Measurements from ENCODE around the gene NR1D2.
"Not testable (repeated sequence)": the region's sequence is repeated elsewhere in the genome, so short reads cannot be mapped to it uniquely, and the experiment has no call there.

NR1D2 gene
- 117 to 360 (median 188) reads per million in 4 donors for total RNA-seq

DNA sequence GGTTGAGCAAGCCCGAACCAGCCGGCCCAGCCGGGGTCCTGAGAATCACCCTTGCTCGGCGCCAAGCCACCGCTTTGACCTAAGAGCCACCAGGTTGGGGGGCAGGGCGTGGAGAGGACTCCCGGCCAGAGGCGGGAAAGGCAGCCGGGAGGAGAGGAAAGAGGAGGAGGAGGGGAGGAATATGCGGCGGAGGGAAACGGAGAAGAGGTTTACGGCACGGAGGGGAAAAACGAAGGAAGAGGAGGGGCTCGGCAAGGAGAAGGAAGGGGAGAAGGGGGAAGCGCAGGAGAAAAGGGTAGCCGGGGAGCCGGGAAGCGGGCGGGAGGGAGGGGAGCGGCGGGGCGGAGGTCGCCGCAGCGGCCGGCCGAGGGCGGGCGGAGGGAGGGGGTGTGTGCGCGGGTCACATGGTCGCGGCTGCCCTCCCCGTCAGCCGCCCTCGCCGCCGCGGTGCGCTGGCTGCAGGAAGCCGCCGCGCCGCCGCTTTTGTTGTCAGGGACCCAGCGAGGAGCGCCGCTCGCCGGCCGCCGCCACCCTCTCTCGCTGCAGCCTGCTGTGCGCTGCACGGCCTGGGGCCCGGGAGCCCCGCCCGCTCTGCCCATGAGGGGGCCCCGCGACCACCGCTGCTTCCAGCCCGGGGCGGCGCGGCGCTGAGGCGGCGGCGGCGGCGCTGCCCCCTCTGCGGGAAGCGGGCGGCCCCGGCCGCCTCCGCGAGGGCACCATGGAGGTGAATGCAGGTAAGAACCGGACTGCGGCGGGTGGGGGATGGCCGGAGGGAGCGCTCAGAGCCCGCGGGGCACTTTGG is at the start of gene NR1D2:
Gene NR1D2, plus strand, starts transcription at position 426 of the 802 bp plus-strand sequence. Its CDS starts 293 bp downstream, at position 719.
- peak; percentile 70 to 87 (median 77) for DNase-seq

DNA sequence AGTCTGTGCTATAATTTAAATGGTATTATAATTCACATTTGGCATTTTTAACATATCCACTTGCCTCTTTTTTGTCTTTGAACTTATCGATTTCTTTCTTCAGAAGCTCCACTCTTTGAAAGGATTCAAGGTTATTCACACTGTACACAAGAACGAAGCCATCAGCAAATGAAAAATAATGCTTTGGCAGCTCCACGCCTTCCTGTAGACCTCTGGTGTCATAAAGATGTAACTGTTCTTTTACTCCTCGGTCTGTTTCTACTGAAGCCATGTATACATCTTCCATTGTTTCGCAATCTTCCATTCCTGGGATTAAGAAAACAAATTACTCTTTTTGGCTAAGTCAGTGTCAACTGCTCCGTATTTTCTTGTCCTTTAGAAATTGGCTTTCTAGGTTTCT is 44.3 kb upstream of the NR1D2 start:
- no peak for DNase-seq

DNA sequence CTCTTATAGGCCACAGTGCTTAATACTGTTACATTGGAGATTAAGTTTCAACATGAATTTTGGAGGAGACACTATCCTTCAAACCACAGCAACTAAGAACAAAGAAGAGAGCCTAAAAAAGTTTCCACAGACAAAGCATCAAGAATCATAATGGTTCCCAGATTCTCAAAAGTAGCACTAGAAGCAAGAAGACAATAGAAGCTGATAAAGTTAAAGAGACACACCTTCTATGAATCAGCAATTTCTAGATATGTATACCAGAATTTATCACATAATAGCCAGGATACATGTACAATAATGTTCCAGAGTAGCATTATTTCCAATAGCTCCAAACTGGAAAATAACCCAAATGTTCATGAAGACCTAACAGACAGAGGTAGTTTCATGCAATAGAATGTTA is 40.5 kb upstream of the NR1D2 start:
- no peak for DNase-seq

GRCh38 chr3:23909341-23909740 is 35.7 kb upstream of the NR1D2 start:
- DNase-seq: no peak

DNA sequence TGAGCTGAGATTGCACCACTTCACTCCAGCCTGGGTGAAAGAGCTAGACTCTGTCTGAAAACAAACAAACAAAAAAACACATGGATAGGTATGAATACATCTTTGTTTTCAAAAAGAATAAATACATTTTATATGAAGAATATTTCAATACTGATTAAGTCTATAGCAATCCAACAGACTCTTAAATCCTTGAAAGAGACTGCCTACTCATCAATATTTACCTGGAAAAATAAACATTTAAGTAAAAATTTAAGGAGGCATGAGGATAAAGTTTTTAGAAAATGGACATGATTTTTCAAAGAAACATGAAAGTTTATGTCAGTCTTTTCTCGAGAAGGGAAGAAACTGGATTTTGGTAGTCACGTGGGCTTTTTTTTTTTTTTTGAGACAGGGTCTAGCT is 33.7 kb upstream of the NR1D2 start:
- no peak for DNase-seq

- DNase-seq: not testable (repeated sequence)
These were observed 32.8 kb upstream of the NR1D2 start for GRCh38 chr3:23912335-23912734.

DNA sequence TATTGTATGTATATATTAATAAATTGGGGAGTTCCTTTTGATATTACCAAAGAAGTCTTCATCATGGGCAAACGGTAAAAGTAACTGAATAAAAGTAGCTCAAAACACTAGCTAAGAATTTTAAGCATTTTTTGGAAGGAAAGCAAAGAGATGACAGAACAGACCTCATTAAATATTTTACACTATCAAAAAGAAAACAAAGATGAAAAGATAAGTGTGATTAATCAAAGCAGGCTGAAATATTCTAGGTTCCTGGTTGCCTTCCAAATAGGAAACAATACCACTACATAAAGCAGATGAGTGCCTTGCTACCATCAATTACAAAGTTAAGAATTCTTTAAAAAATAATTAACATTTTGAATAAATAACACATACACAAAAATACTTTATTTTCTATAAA is 31.9 kb upstream of the NR1D2 start:
- no peak for DNase-seq

GRCh38 chr3:23913873-23914743 is 31.0 kb upstream of the NR1D2 start:
- DNase-seq: no peak

GRCh38 chr3:23915537-23916108 is 29.5 kb upstream of the NR1D2 start:
- no peak for DNase-seq

GRCh38 chr3:23916152-23916885 is 28.8 kb upstream of the NR1D2 start:
- DNase-seq: no peak

DNA sequence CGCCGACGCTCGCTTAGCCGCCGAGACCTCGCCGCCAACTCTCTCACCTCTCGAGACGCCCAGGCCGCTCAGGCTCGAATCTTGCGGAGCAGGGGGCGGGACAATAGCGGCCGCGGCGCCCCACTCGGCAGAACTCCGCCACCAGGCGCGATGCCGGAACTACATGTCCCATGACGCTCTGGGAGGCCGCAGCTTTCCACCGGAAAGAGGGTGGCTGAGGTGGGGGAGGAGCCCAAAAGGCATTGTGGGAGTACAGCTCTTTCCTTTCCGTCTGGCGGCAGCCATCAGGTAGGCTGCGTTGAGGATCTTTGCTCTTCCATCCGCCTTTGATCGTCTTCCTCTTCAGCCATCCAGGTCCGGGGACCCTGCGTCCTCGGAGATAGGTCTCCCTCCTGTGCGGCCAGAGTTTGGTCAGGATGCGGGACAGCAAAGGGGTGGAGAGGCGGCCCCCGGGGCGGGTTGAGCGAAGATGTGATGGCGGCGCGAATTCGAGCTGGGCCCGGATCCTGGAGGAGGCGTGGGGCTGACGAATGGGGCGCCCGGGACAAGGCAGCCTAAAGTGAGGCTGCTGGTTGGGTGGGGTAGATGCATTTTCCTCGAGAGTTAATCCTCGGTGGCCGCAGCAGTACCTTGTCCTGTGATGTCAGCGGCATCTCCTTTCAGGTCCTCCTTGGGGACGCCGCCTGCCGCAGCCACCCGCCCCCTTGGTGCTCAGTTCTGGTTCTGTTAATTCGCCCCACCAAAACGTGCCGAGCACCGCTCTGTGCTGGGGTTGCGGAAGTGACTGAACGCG is 28.0 kb upstream of the NR1D2 start, which contains the start of the genes NKIRAS1 and RPL15:
Gene NKIRAS1, minus strand, starts transcription at position 105 of the 793 bp plus-strand sequence. CDS start 6,086 bp downstream, outside the sequence.
Gene RPL15, plus strand, starts transcription at position 247 of the 793 bp plus-strand sequence. CDS start 728 bp downstream, outside the sequence.
- peak; percentile 93 to 98 (median 96) for DNase-seq

GRCh38 chr3:23917679-23918303 is 27.3 kb upstream of the NR1D2 start:
- DNase-seq: not testable (repeated sequence)

- DNase-seq: not testable (repeated sequence)
These were observed 26.8 kb upstream of the NR1D2 start for GRCh38 chr3:23918331-23918730.

- no peak for DNase-seq
These were observed 25.5 kb upstream of the NR1D2 start for GRCh38 chr3:23919628-23920027.

GRCh38 chr3:23920151-23920655 is 24.9 kb upstream of the NR1D2 start:
- DNase-seq: no peak

- no peak for DNase-seq
These were observed 24.0 kb upstream of the NR1D2 start for GRCh38 chr3:23921052-23921511.

- DNase-seq: no peak
These were observed 21.3 kb upstream of the NR1D2 start for GRCh38 chr3:23923786-23924185.

GRCh38 chr3:23926246-23926645 is 18.8 kb upstream of the NR1D2 start:
- no peak for DNase-seq

DNA sequence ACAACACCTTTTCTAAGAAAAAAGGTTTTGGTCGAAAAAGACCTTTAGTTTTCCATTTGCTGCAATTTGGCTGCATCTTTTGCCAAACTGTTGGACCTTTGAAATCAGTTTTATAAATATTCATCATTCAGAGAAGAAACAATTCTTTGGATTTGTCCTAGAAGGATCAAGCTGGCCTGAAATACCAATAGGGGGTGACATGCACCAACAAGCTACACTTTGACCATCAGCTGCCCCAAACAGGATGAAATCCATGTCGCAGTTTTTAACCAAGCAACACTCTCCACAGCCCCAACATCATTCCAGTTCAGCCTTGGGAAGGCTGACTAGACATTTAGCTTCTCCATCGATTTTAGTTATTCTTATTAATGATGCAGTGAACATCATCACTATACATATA is 18.4 kb upstream of the NR1D2 start:
- DNase-seq: no peak

DNA sequence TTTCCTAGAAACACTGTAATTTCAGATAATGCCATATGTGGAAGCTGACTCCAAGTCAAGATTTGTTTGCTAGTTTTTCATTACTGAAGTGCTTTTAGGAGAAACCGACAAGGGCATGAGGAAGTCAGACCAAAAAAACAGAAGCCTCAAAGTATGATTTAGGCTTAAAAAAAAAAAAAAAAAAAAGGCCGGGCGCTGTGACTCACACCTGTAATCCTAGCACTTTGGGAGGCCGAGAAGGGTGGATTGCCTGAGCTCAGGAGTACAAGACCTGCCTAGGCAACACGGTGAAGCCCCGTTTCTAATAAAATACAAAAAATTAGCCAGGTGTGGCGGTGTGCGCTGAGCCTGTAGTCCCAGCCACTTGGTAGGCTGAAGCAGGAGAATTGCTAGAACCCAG is 16.6 kb upstream of the NR1D2 start:
- no peak for DNase-seq

DNA sequence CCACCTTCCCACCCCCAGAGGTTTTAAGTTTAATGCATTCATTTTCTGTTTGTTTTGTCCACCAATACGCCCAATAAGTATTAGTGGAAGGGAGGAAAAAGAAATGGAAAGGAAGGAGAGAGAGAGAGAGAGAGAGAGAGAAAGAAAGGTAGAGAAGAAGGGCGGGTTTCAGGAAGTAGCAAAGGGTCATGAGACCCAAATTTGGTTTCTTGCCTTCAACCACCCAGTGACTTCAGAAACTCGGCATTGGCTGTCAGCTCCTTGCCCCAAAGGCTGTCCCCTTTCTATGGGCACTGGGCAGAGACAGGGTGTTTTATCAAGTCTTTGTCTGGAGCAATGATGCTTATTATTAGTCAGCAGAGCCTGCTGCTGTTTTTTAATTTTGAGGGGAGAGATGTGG is 13.5 kb upstream of the NR1D2 start:
- no peak for DNase-seq
